GM15510 (cell line): ENCODE data around the gene KRTDAP.

Experiments used
- POLR2A ChIP-seq: IDR thresholded peaks from 3 replicates; pipeline ENCODE4 v1.6.1; 2011; ENCODE audit warnings: borderline replicate concordance; ENCODE audit not compliant: insufficient read length; ENCODE audit errors: extremely low read depth

KRTDAP gene

GRCh38 chr19:35490364-35490763, at the start of gene KRTDAP:
Gene KRTDAP, minus strand, starts transcription at chr19:35490464. Its CDS starts 22 bp downstream, at chr19:35490442.
- TF ChIP-seq POLR2A = no peak

GRCh38 chr19:35539850-35540249, 49.6 kb upstream of the KRTDAP start:
- TF ChIP-seq POLR2A = no peak

GRCh38 chr19:35539314-35539713, 49.0 kb upstream of the KRTDAP start:
- no peak for TF ChIP-seq POLR2A

GRCh38 chr19:35534803-35535480, 44.7 kb upstream of the KRTDAP start:
- no peak for TF ChIP-seq POLR2A

DNA sequence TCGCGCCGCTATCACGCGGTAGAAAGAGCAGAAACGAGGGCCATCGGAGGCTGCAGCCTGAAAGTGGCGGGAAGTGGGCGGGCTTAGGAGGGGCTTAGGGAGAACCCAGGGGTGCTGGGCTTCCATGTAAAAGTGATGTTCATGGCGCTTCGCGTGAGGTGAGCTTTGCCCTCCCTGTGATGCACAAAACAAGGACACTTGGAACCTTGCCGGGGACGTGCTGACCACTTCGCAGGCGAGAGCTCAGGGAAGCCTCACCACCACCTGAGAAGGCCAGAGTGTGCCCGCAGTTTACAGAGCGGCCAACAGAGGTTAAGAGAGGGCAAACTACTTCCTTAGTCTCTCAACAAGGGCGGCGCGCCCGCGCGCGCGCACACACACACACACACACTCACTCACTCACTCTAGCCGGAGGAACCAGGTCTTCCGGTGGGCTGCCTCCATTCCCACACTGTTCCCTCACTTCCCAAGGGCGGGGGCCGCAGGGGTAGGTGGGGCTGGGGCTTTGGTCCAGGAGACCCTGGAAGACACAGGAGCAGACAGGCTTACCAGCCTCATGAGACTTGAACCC, 43.6 kb upstream of the KRTDAP start:
- no peak for TF ChIP-seq POLR2A

DNA sequence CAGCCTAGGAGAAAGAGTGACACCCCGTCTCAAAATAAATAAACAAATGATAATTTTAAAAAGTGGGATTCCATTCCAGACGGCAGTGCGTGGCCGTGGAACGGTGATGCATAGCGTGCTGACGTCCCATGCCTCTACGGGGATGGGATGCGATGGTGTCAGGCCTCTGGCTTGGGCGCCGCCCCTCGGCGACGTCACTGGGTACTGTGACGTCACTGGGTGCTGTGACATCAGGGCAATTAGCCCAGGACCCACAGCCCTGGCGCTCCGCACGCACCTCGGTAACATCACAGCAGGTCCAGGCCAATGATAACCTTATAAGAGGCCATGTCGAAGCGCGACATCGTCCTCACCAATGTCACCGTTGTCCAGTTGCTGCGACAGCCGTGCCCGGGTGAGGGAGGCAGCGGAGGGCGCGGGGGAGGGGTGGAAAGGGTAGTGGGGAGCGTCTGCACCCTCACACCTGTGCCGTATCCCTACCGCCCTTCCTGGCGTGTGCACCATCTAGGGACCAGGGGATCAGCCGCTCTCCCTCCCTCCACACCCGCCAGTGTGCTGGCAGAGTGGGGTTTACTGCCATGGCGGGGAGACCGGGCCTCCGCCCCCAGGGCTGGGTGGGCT, 43.0 kb upstream of the KRTDAP start, which contains the start of gene GAPDHS:
TSS of gene GAPDHS (plus strand) at position 256 of the 621 bp plus-strand sequence. CDS start at position 328, 72 bp downstream.
- no peak for TF ChIP-seq POLR2A

DNA sequence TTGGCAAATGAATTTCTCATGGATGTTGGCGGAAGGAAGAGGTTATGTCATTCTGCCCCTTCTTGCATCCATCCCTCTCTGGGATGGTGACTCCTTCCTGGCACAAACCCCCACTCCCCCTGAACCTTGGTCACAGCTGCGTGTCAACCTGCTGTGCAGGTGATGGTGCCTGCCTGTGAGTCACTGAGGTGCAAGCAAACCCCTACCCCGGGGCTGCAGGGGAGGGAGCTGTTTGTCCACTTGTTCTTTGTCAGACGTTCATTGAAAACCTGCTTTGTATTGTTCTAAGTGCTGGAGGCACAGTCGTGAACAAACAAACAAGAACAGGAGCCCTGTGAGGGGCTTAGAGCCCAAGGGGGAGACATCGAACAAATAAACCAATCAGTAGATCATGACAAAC, 41.0 kb upstream of the KRTDAP start:
- TF ChIP-seq POLR2A = no peak

GRCh38 chr19:35529241-35530218, 39.3 kb upstream of the KRTDAP start:
- TF ChIP-seq POLR2A = no peak

- TF ChIP-seq POLR2A = no peak
These were observed 38.2 kb upstream of the KRTDAP start, which contains the start of gene SBSN for GRCh38 chr19:35528218-35529038. Gene SBSN, minus strand, starts transcription at chr19:35528311. Its CDS starts 30 bp downstream, at chr19:35528281.

DNA sequence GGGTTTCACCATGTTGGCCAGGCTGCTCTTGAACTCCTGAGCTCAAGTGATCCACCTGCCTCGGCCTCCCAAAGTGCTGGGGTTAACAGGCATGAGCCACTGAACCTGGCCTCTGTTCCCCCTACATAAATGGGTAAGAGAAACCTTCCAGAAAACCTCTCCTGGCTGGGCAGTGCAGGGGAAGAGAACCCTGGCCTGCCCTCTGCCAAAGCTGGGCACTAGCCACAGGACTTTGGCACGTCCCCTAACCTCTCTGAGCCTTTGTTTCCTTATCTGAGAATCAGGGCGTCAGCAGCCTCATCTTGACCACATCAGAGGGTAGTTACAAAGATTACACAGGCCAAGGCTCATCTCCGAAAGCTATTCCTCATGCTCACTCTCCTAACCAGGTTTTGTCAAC, 35.6 kb upstream of the KRTDAP start:
- TF ChIP-seq POLR2A = no peak

GRCh38 chr19:35524181-35524837, 34.0 kb upstream of the KRTDAP start:
- no peak for TF ChIP-seq POLR2A

GRCh38 chr19:35522745-35523327, 32.6 kb upstream of the KRTDAP start:
- no peak for TF ChIP-seq POLR2A
